AG09309 (cell line): ENCODE data around the gene LCN2.

Experiments
- DNase-seq: peaks from one replicate; pipeline ENCODE4 v3.0.0-alpha.2; 2010; ENCODE audit warnings: low read depth
- H3K4me3 ChIP-seq: 2 replicates; pipeline ENCODE4 v1.5.1; 2011; ENCODE audit warnings: mild to moderate bottlenecking, low read depth, low read length, moderate library complexity; ENCODE audit not compliant: control insufficient read depth
- CTCF ChIP-seq: IDR thresholded peaks from 2 replicates; pipeline ENCODE4 v1.5.1; 2011; ENCODE audit warnings: mild to moderate bottlenecking, low read depth, low read length, inconsistent platforms; ENCODE audit not compliant: insufficient read depth, control insufficient read depth; ENCODE audit errors: missing control alignments

The LCN2 gene

GRCh38 chr9:128102861-128103588 is 46.2 kb upstream of the LCN2 start:
- H3K4me3 ChIP-seq = no peak overlapping the region
- no peak for TF ChIP-seq CTCF
- no peak for DNase-seq

GRCh38 chr9:128103589-128103962 is 45.7 kb upstream of the LCN2 start:
- H3K4me3 ChIP-seq = no peak overlapping the region
- TF ChIP-seq CTCF = no peak
- no peak for DNase-seq

GRCh38 chr9:128104171-128104618 is 45.1 kb upstream of the LCN2 start:
- no peak for TF ChIP-seq CTCF
- H3K4me3 ChIP-seq = no peak overlapping the region
- DNase-seq = no peak

- no peak overlapping the region for H3K4me3 ChIP-seq
- DNase-seq = no peak
- no peak for TF ChIP-seq CTCF
Measured at GRCh38 chr9:128105538-128106175, 43.6 kb upstream of the LCN2 start.

- TF ChIP-seq CTCF = no peak
- no peak overlapping the region for H3K4me3 ChIP-seq
- no peak for DNase-seq
Measured at GRCh38 chr9:128106181-128106939, 42.9 kb upstream of the LCN2 start.

- TF ChIP-seq CTCF = no peak
- H3K4me3 ChIP-seq = no peak overlapping the region
- DNase-seq = no peak
Measured at GRCh38 chr9:128106940-128107467, 42.2 kb upstream of the LCN2 start.
